Activated CD4-positive, alpha-beta T cell treated with anti-CD3 and anti-CD28 coated beads for 48 hours (primary cell): ENCODE data around the gene EFNA5.

Experiments used
- DNase-seq: peaks from one replicate; pipeline ENCODE4 v3.0.0-alpha.2; 2020

EFNA5 gene

DNA sequence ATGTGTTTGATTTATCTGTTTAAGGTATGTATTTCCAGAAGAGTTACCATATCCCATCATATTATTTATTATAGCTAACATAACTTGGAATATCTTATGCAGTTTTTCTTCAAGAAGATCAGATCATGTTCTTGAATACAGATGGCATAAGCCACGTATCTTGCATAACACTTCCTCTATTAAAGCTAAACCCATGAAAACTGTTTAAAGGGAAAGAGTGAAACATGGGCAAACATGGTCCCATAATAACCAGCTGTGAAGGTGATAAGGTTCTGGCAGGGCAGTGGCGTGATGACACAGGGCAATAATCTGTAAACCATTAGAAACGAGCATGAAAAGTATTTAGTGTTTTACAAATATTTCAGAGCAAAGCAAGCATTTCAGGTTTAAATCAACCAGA, 34.2 kb downstream of the EFNA5 start:
- no peak for DNase-seq

DNA sequence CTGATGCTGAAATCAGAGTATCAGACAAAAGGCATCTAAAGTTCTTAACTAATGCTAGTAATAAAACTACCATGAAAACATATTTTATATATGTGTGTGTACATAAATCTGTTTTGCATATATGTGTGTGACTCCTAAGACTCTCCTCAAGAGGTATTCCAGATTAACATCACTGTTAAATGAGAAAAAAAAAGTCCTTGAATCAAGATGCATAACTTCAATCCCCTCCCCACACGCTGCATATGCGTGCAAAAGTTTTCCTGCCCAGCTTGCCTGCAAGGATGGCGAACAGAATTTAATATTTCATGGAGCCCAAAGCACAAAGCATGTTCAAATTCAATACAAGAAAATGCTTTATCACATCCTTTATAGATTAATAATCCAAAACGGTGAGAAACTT, 34.7 kb downstream of the EFNA5 start:
- no peak for DNase-seq

DNA sequence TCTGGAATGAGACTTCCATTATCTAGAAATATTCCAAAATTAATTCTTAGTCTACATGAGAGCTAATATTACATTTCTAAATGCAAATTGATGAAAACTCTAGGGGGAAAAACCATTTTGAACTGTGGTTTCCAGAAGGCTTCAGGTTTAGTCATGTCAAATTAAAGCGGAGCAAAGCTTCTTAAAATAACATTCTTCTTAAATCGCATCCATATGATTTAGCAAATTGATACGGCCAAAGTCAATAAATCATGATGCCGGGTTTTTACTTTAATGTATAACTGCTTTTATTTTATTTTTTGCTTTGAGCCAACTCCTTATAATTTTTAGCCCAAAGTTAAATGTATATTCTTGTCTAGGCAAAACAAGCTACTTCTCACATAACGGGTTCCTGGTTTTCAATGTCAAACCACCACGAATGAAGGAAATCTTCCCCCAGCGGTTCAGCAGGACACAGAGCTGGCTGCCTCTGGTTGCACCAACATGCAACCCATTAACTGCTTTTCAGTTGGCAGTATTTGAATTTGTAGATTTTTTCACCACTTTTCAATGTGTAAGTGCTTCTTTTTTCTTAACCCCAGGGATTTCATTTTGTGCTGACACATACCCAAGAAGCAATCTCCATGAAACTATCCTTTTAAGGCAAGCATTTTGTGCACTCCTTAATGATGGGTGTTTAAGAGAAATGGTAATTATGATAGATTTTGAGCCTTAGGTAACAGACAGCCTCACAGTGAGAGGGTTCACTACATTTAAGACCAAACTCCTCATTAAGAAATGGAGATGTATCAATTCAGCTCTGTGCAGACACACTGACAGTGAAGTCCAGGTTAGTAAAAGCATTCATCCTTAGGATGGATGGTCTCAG, 35.5 kb downstream of the EFNA5 start:
- no peak for DNase-seq

GRCh38 chr5:107633171-107633901, 37.4 kb downstream of the EFNA5 start:
- DNase-seq, result no peak

DNA sequence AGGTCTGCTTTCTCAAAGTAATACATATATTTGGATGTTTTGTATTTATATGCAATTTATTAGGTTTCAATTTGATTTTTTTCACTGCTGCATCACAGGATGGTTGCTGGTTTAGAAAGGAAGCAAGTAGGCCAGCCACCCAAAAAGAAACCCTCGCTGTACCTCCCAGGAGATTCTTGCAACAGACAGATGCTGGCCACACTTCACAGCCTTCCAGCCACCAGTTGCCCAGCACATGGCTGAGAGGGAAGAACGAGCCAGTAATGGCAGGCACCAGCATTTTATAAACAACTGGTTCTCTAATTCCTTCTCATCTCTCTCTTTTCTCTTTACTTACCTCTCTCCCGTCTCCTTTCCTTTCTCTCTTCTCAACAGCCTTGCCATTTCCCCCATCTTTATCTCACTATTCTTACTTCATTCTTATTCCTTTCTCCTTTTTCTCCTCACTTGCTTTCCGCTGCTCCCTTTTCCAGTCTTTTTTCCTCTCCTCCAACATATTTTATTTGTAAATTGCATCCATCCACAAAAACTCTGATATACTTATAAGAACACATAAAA, 38.9 kb downstream of the EFNA5 start:
- DNase-seq, result no peak

DNA sequence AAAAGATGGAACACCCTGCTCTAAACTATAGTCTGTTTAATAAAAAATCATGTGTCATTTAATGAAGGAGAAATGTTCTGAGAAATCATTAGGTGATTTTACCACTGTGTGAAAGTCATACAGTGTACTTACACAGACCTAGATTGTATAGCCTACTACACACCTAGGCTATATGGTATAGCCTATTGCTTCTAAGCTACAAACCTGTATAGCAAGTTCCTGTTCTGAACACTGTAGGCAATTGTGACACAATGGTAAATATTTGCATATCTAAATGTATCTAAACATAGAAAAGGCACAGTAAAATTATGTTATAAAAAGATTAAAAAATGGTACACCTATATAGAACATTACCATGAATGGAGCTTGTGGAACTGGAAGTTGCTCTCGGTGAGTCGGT, 40.6 kb downstream of the EFNA5 start:
- no peak for DNase-seq

- no peak for DNase-seq
Measured at GRCh38 chr5:107624235-107624634, 46.5 kb downstream of the EFNA5 start.

DNA sequence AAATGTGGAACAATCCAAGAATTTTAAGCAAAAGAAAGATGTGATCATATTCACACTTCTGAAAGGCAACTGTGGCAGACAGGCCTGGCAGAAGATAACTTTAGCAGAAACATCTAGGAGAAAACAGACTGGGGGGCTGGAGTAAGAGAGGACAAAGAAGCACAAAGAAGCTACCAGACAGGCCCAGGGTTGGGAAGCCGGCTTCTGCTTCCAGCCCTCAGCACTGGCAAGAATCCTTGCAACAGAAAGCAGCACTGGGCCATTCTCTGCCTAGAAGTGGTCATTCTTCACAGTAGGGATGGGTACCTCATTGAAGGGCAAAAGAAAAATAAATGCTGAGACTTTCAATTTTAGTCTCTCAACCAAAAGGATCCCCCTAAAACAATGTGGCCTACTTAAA, 49.6 kb downstream of the EFNA5 start:
- DNase-seq, result no peak

DNA sequence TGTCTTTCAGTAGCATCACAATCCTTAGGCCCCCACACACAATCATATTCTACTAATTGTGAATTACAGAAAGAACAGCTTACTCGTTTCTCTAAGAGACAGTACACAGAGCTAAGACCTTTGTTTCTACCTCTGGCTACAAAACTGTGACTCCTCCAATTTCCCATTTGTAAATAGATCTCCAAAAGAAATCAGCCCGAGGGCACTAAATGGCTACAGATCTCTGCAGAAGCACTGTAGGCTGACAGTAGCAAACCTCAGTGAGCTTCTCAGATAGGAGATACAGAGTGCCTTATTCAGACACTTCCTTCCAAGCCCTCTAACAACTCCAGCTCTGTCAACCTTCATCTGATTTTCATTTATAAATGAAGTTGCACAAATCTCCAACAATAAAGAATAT, 51.0 kb downstream of the EFNA5 start:
- no peak for DNase-seq

DNA sequence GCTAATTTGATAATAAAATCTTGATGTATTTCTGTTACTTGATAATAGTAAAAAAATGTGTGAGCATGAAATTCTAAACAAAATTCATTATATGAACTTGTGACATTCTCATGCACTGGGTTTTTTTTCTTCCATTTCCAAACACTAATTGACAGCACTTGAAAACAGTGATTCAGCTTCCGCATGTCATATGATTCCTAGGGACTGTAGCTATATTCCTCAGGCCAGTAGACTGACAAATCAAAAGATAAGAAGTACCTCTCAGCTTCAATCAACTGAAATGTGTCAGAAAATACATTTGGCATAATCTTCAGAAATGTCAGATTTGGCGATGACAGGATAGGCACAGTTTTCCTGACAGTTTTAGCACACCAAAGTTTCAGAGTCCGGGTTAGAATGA, 52.5 kb downstream of the EFNA5 start:
- no peak for DNase-seq

- no peak for DNase-seq
Measured at GRCh38 chr5:107617052-107617451, 53.7 kb downstream of the EFNA5 start.

DNA sequence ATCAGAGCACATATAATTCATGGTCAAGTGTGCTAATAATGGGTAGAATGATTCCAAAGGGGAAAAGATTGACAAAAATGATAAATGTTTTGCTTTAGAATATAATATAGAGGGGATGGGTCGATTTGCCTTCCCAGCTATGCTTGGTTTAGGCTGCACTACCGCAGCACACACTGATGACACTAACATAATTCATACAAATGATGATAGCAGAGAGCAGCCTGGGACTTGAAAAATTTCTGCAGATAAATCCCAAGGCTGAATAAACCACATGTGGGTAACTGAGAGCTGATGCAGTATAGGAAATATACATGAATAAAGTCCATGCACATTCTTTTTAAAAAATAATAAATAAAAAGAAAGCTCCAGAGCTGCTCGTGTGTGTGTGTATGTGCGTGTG, 54.5 kb downstream of the EFNA5 start:
- DNase-seq, result no peak

GRCh38 chr5:107615299-107615817, 55.4 kb downstream of the EFNA5 start:
- DNase-seq, result no peak

GRCh38 chr5:107612541-107612940, 58.2 kb downstream of the EFNA5 start:
- DNase-seq, result no peak

- no peak for DNase-seq
Measured at GRCh38 chr5:107610798-107611197, 59.9 kb downstream of the EFNA5 start.

DNA sequence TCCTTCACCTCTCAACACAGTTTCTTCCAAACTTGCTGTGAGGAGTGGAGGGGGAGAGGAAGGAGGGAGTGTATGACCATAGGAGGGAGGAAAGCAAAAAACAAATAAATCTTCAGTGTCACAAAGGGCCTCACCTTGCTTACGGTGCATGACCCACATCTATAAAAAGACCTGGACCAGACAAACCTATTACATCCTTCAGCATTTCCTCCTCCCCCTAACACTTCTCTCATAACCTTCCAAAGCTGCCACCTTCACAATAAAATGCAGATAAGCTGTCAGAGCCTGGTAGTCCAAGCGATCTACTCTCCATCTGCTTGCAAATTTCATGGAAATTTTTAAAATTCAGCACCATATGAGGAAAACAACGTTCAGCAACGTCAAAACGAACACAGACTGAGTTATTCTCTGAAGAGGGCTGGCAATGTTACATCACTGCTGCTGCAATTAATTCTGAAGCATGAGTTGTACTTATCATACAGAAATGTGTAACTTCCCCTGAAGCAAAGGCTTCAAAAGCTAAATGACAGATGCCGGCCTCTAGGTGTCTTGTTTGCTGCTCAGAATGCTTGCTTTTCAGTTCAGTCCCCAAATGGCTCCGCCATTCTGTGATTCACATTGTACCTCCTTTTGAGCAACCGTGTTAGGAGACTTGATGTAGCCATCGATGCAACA, 62.9 kb downstream of the EFNA5 start:
- no peak for DNase-seq

GRCh38 chr5:107607196-107607595, 63.5 kb downstream of the EFNA5 start:
- no peak for DNase-seq

GRCh38 chr5:107605596-107606125, 65.1 kb downstream of the EFNA5 start:
- DNase-seq, result no peak

GRCh38 chr5:107604990-107605389, 65.7 kb downstream of the EFNA5 start:
- no peak for DNase-seq

DNA sequence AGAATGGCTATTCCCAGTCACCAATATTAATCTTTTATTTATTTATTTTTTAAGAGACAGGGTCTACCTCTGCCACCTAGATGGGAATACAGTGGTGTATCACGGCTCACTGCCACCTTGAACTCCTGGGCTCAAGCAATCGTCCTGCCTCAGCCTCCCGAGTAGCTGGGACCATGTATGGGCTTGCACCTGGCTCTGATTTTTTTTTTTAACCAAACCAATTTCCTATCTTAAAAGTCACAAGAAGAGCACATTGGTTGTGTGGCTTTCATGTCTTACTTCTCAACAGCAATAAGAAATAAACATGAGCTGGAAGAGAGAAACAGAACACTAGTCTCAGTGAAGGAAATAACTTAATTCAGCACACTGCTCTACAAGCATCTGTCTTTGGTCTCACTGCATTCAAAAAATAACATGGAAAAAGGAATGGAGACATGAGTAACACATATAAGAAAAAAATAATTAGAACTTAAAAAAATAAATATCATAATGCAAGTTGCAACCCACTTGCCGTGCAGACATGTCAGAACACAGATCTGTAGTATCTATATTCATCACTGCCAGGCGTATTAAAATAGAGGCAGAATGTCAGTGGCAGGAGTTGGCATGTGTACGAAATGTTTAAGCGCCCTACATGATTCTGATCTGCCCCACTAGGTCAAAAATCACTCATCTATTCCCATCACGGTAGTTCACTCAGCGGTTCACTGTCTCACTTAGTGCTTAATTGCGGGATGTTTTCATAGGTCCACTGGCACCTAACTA, 66.4 kb downstream of the EFNA5 start:
- no peak for DNase-seq

- DNase-seq, result no peak
Measured at GRCh38 chr5:107603349-107603748, 67.4 kb downstream of the EFNA5 start.

DNA sequence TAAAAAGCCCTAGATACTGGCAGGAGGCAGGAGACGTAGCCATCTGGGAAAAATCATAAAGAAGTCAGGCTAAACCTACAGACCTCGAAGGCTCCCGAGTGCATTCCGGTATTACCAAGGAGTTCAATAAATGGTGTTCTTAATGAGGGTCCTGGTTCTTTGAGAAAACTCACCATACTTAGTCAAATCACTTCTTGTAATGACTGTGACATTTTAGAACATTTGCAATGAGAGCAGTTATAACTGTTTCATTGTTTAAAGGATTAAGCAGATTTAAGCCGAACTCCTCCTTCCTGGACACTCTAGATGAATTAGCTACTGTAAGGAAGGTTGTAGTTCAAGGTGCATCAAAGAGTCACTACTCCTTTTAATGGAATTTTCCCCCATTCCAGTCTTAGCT, 67.8 kb downstream of the EFNA5 start:
- DNase-seq, result no peak
